ENCODE results near the gene SEMA3A. TPM values are rescaled to one million over a fixed set of nuclear protein-coding genes. Genes with fewer than 3 reads are reported as not detected.

The SEMA3A gene
- total and polyA plus RNA-seq, 2 of the 13 experiments (the other 11 are each of a cell fraction or from before 2014, with no cell fraction given) = 0.29 to 1.2 TPM

- TF ChIP-seq IRF1 (CRISPR knock-in tag; IDR thresholded peaks at IDR 0.05; ENCODE audit: low read depth) (no peak), HDAC6 (IDR thresholded peaks at IDR 0.05; ENCODE audit: low read depth, low read length) (no peak), ZSCAN31 (CRISPR knock-in tag; IDR thresholded peaks at IDR 0.05; ENCODE audit: low read depth) (no peak), TMF1 (CRISPR knock-in tag; IDR thresholded peaks at IDR 0.05; ENCODE audit: low read depth) (no peak), ZEB1 (IDR thresholded peaks at IDR 0.05; ENCODE audit: insufficient replicate concordance, low read depth) (no peak), ZNF7 (CRISPR knock-in tag; IDR thresholded peaks at IDR 0.05) (peak; percentile 88; the same call in 1 of the 2 replicates), RBM22 (optimal IDR thresholded peaks at IDR 0.05; ENCODE audit: low read length) (no peak), FOXP1 (IDR thresholded peaks at IDR 0.05) (no peak), FOXP1 (CRISPR knock-in tag; IDR thresholded peaks at IDR 0.05) (peak; percentile 54; the same call in 1 of the 2 replicates), ADNP (CRISPR knock-in tag; IDR thresholded peaks at IDR 0.05) (no peak), ZNF687 (CRISPR knock-in tag; IDR thresholded peaks at IDR 0.05) (no peak), ZNF614 (CRISPR knock-in tag; IDR thresholded peaks at IDR 0.05; ENCODE audit: borderline replicate concordance) (no peak), ZNF367 (CRISPR knock-in tag; IDR thresholded peaks at IDR 0.05; ENCODE audit: borderline replicate concordance) (no peak), ARNTL (CRISPR knock-in tag; IDR thresholded peaks at IDR 0.05) (0 out of 2 replicates have a peak, but pooled peaks have one; percentile 27), TBL1XR1 (IDR thresholded peaks at IDR 0.05; ENCODE audit: borderline replicate concordance, low read length, partially characterized antibody) (no peak), ARNT (IDR thresholded peaks at IDR 0.05) (no peak), ZNF263 (CRISPR knock-in tag; IDR thresholded peaks at IDR 0.05) (no peak), NR0B2 (CRISPR knock-in tag; IDR thresholded peaks at IDR 0.05) (no peak), CENPX (CRISPR knock-in tag; IDR thresholded peaks at IDR 0.05) (no peak), FOXJ3 (CRISPR knock-in tag; IDR thresholded peaks at IDR 0.05; ENCODE audit: borderline replicate concordance) (0 out of 2 replicates have a peak, but pooled peaks have one; percentile 28), BATF2 (CRISPR knock-in tag; IDR thresholded peaks at IDR 0.05) (no peak), ZNF10 (CRISPR knock-in tag; IDR thresholded peaks at IDR 0.05; ENCODE audit: borderline replicate concordance, low read depth) (no peak), ZNF652 (CRISPR knock-in tag; IDR thresholded peaks at IDR 0.05; ENCODE audit: borderline replicate concordance, low read depth) (no peak), PHB2 (IDR thresholded peaks at IDR 0.05; ENCODE audit: partially characterized antibody) (no peak), GATA4 (IDR thresholded peaks at IDR 0.05; ENCODE audit: borderline replicate concordance, low read depth) (no peak), RBAK (CRISPR knock-in tag; IDR thresholded peaks at IDR 0.05) (no peak), ELF3 (CRISPR knock-in tag; IDR thresholded peaks at IDR 0.05) (no peak), ZNF501 (CRISPR knock-in tag; IDR thresholded peaks at IDR 0.05) (no peak)
Measured at GRCh38 chr7:84040355-84040754, 154.2 kb downstream of the SEMA3A start (continued).
